Osteoblast (primary cell): Measurements from ENCODE around the gene AOPEP. TPM values are rescaled to one million over a fixed set of nuclear protein-coding genes. Genes with fewer than 3 reads are reported as not detected.

ENCODE experiments used
- DNase-seq: peaks from one replicate; pipeline ENCODE4 v3.0.0; 2011; ENCODE audit warnings: low spot score, mixed read lengths; ENCODE audit not compliant: insufficient read length; ENCODE audit errors: missing footprints
- H2AFZ ChIP-seq: 2 replicates; pipeline ENCODE4 v1.6.0; 2011; ENCODE audit warnings: mild to moderate bottlenecking, low read length
- H3K27ac ChIP-seq: 2 replicates; pipeline ENCODE4 v1.5.1; 2011; ENCODE audit warnings: mild to moderate bottlenecking, low read depth, low read length, moderate library complexity
- H3K27me3 ChIP-seq: 2 replicates; pipeline ENCODE4 v1.6.0; 2012; ENCODE audit warnings: mild to moderate bottlenecking, control low read depth, inconsistent platforms, low read length, moderate library complexity; ENCODE audit not compliant: insufficient read depth
- H3K36me3 ChIP-seq: 2 replicates; pipeline ENCODE4 v1.5.1; 2011; ENCODE audit warnings: mild to moderate bottlenecking, low read length, control low read depth, moderate library complexity; ENCODE audit not compliant: insufficient read depth
- H3K4me1 ChIP-seq: 2 replicates; pipeline ENCODE4 v1.5.1; 2011; ENCODE audit warnings: mild to moderate bottlenecking, low read length, control low read depth, moderate library complexity; ENCODE audit not compliant: insufficient read depth
- H3K4me2 ChIP-seq: 2 replicates; pipeline ENCODE4 v1.6.0; 2011; ENCODE audit warnings: mild to moderate bottlenecking, low read length; ENCODE audit not compliant: insufficient read depth
- H3K4me3 ChIP-seq: fragments of 200-600 bp; sonication (generic); 3 replicates; pipeline ENCODE4 v1.5.1; 2012; ENCODE audit warnings: mild to moderate bottlenecking, low read length, inconsistent platforms; ENCODE audit not compliant: insufficient read depth
- H3K79me2 ChIP-seq: 2 replicates; pipeline ENCODE4 v1.6.0; 2012; ENCODE audit warnings: mild to moderate bottlenecking, low read length, control low read depth, inconsistent platforms; ENCODE audit not compliant: insufficient read depth
- H3K9me3 ChIP-seq: 2 replicates; pipeline ENCODE4 v1.5.1; 2011; ENCODE audit warnings: low read depth, low read length, control low read depth
- H4K20me1 ChIP-seq: 2 replicates; pipeline ENCODE4 v1.6.0; 2012; ENCODE audit warnings: mild to moderate bottlenecking, low read length, control low read depth; ENCODE audit not compliant: insufficient read depth
- CTCF ChIP-seq: IDR thresholded peaks from 2 replicates; pipeline ENCODE4 v1.5.1; 2011; ENCODE audit warnings: mild to moderate bottlenecking, low read depth, low read length, moderate library complexity; ENCODE audit errors: extremely low read depth
- total RNA-seq: library from RNA; depleted of rRNA; stranded (reverse); fragments of >200 nt; gene quantifications from 2 replicates; pipeline ENCODE4 v1.2.3, GENCODE V29; 2012

Gene AOPEP
- total RNA-seq, 1 donor: 131 TPM

- no peak overlapping the region for H3K4me2 ChIP-seq
- no peak overlapping the region for H3K4me3 ChIP-seq
- H3K27ac ChIP-seq: no peak overlapping the region
- H3K27me3 ChIP-seq: no peaks in the 10 kb centered on the region
- TF ChIP-seq CTCF: no peak
- H2AFZ ChIP-seq: no peak overlapping the region
- no peaks in the 10 kb centered on the region for H4K20me1 ChIP-seq
- H3K79me2 ChIP-seq: no peaks in the 10 kb centered on the region
- no peak for DNase-seq
- H3K36me3 ChIP-seq: no peaks in the 10 kb centered on the region
- no peaks in the 10 kb centered on the region for H3K9me3 ChIP-seq
- H3K4me1 ChIP-seq: peaks cover 26% of the 10 kb centered on the region
Observed at GRCh38 chr9:94817291-94818177, 91.0 kb downstream of the AOPEP start.

GRCh38 chr9:94818178-94818541 lies 91.7 kb downstream of the AOPEP start:
- TF ChIP-seq CTCF: no peak
- H3K9me3 ChIP-seq: no peaks in the 10 kb centered on the region
- no peaks in the 10 kb centered on the region for H3K79me2 ChIP-seq
- H2AFZ ChIP-seq: no peak overlapping the region
- no peak for DNase-seq
- no peaks in the 10 kb centered on the region for H3K36me3 ChIP-seq
- H3K4me1 ChIP-seq: peaks cover 22% of the 10 kb centered on the region
- no peak overlapping the region for H3K4me2 ChIP-seq
- no peaks in the 10 kb centered on the region for H3K27me3 ChIP-seq
- H4K20me1 ChIP-seq: no peaks in the 10 kb centered on the region
- H3K4me3 ChIP-seq: no peak overlapping the region
- H3K27ac ChIP-seq: no peak overlapping the region

GRCh38 chr9:94819161-94819687 lies 92.7 kb downstream of the AOPEP start:
- H2AFZ ChIP-seq: no peak overlapping the region
- no peaks in the 10 kb centered on the region for H3K27me3 ChIP-seq
- no peak overlapping the region for H3K27ac ChIP-seq
- no peaks in the 10 kb centered on the region for H4K20me1 ChIP-seq
- H3K9me3 ChIP-seq: no peaks in the 10 kb centered on the region
- H3K79me2 ChIP-seq: no peaks in the 10 kb centered on the region
- no peak overlapping the region for H3K4me2 ChIP-seq
- H3K4me3 ChIP-seq: no peak overlapping the region
- peaks cover 18% of the 10 kb centered on the region for H3K4me1 ChIP-seq
- no peak for DNase-seq
- H3K36me3 ChIP-seq: no peaks in the 10 kb centered on the region
- TF ChIP-seq CTCF: no peak

GRCh38 chr9:94821098-94821887 lies 94.8 kb downstream of the AOPEP start:
- Histone ChIP-seq H3K36me3 (no peaks in the 10 kb centered on the region), H3K27ac (no peak overlapping the region), H4K20me1 (no peaks in the 10 kb centered on the region), H3K79me2 (no peaks in the 10 kb centered on the region), H3K4me1 (peaks cover 22% of the 10 kb centered on the region), H3K27me3 (no peaks in the 10 kb centered on the region), H3K9me3 (no peaks in the 10 kb centered on the region), H3K4me2 (no peak overlapping the region), H2AFZ (no peak overlapping the region), H3K4me3 (no peak overlapping the region)
- no peak for DNase-seq
- TF ChIP-seq CTCF: no peak
